H1 (cell line): Measurements from ENCODE around the gene TRABD2B. TPM values are rescaled to one million over a fixed set of nuclear protein-coding genes. Genes with fewer than 3 reads are reported as not detected.

Experiments
- CTCF ChIA-PET: fragments of 300-600 bp; sonication (Branson Sonifier 250); formaldehyde crosslinking; loops from one replicate; lab custom pipeline; 2021; ENCODE audit not compliant: partially characterized antibody; lab: Charles Lee
- POLR2A ChIA-PET: fragments of 300-600 bp; sonication (Branson Sonifier 250); formaldehyde crosslinking; loops from one replicate; lab custom pipeline; 2021; ENCODE audit warnings: inconsistent platforms; ENCODE audit not compliant: partially characterized antibody; lab: Charles Lee
- DNase-seq, 2 experiments: peaks; one replicate each; pipeline versions ENCODE4 v3.0.0 to v3.0.0-alpha.2; 2010 to 2022; ENCODE audit warnings: low spot score in 2 of 2, low read depth in 1 of 2, mixed read lengths in 1 of 2
- FAIRE-seq: peaks from 2 replicates; lab custom pipeline; 2011; peaks lifted over from hg19 to GRCh38; lab: Jason Lieb, UNC
- H2AFZ ChIP-seq: 2 replicates; pipeline ENCODE4 v1.8.1; 2012; ENCODE audit warnings: low read length, inconsistent platforms
- H2AK5ac ChIP-seq: 2 replicates; pipeline ENCODE4 v1.6.1; 2013; ENCODE audit warnings: low read depth, low read length
- H2BK120ac ChIP-seq: replicated peaks from 2 replicates; pipeline ENCODE3; 2013; ENCODE audit warnings: low read depth, low read length, inconsistent platforms
- H2BK12ac ChIP-seq: 2 replicates; pipeline ENCODE4 v1.6.1; 2013; ENCODE audit warnings: low read depth, low read length
- H2BK15ac ChIP-seq: 2 replicates; pipeline ENCODE4 v1.6.1; 2013; ENCODE audit warnings: low read length
- H2BK20ac ChIP-seq: 2 replicates; pipeline ENCODE4 v1.6.1; 2013; ENCODE audit warnings: low read length
- H2BK5ac ChIP-seq: 2 replicates; pipeline ENCODE4 v1.6.1; 2013; ENCODE audit warnings: low read depth, low read length
- H3K14ac ChIP-seq: 2 replicates; pipeline ENCODE4 v1.6.1; 2013; ENCODE audit warnings: inconsistent platforms; ENCODE audit not compliant: insufficient read length
- H3K18ac ChIP-seq: 2 replicates; pipeline ENCODE4 v1.6.1; 2013; ENCODE audit warnings: low read length; ENCODE audit errors: extremely low read depth
- H3K23ac ChIP-seq: 2 replicates; pipeline ENCODE4 v1.6.1; 2013; ENCODE audit warnings: inconsistent platforms; ENCODE audit not compliant: insufficient read length
- H3K23me2 ChIP-seq: 2 replicates; pipeline ENCODE4 v1.6.1; 2013; ENCODE audit warnings: low read depth, low read length
- H3K27ac ChIP-seq: 2 replicates; pipeline ENCODE4 v1.6.1; 2011; ENCODE audit warnings: low read depth, low read length, inconsistent platforms
- H3K27me3 ChIP-seq, 4 experiments: replicated peaks in 1 of 4; 1 replicate in 1 of 4; 2 replicates in 3 of 4; pipeline versions ENCODE4 v1.6.1 to v1.8.1; 2011 to 2013; ENCODE audit warnings: low read length in 3 of 4, mild to moderate bottlenecking in 3 of 4, inconsistent platforms in 2 of 4, mixed read lengths in 2 of 4, moderate library complexity in 1 of 4; ENCODE audit not compliant: control insufficient read depth in 3 of 4, insufficient read depth in 3 of 4; ENCODE audit errors: extremely low read depth in 1 of 4
- H3K36me3 ChIP-seq, 4 experiments: 2 replicates each; pipeline versions ENCODE4 v1.6.1 to v1.8.1; 2011 to 2013; ENCODE audit warnings: mild to moderate bottlenecking in 4 of 4, low read length in 3 of 4, moderate library complexity in 2 of 4, control low read depth in 1 of 4, inconsistent platforms in 1 of 4; ENCODE audit not compliant: insufficient read depth in 4 of 4, control insufficient read depth in 2 of 4
- H3K4ac ChIP-seq: replicated peaks from 2 replicates; pipeline ENCODE3; 2013; ENCODE audit warnings: low read length, low read depth, mixed read lengths, inconsistent platforms; ENCODE audit not compliant: insufficient read length
- H3K4me1 ChIP-seq, 4 experiments: replicated peaks in 1 of 4; 1 replicate in 1 of 4; 2 replicates in 3 of 4; pipeline versions ENCODE4 v1.6.1 to v1.8.1; 2011 to 2013; ENCODE audit warnings: low read length in 3 of 4, inconsistent platforms in 2 of 4, mixed read lengths in 1 of 4; ENCODE audit not compliant: insufficient read depth in 4 of 4, control insufficient read depth in 3 of 4
- H3K4me2 ChIP-seq, 2 experiments: 2 replicates each; pipeline versions ENCODE4 v1.6.1 to v1.8.1; 2011 to 2013; ENCODE audit warnings: low read depth in 2 of 2, low read length in 2 of 2, control low read depth in 1 of 2, inconsistent platforms in 1 of 2, mild to moderate bottlenecking in 1 of 2; ENCODE audit not compliant: insufficient read depth in 1 of 2
- H3K4me3 ChIP-seq, 4 experiments: fragments of 200-600, 300-600 bp in 1 of 4; sonication (generic), shearing (Covaris generic), sonication (Bioruptor Twin) in 1 of 4; 2 replicates each; pipeline versions ENCODE4 v1.5.1 to v1.8.1; 2011 to 2016; ENCODE audit warnings: low read length in 4 of 4, low read depth in 3 of 4, control low read depth in 2 of 4, inconsistent platforms in 2 of 4, mild to moderate bottlenecking in 2 of 4, mixed read lengths in 1 of 4, moderate library complexity in 1 of 4; ENCODE audit not compliant: insufficient read depth in 2 of 4; ENCODE audit errors: extremely low read depth in 1 of 4
- H3K56ac ChIP-seq: replicated peaks from 2 replicates; pipeline ENCODE3; 2013; ENCODE audit warnings: low read depth, mild to moderate bottlenecking, mixed read lengths, low read length, inconsistent platforms; ENCODE audit not compliant: insufficient read length
- H3K79me1 ChIP-seq: 2 replicates; pipeline ENCODE4 v1.6.1; 2013; ENCODE audit warnings: low read depth, low read length, control low read depth
- H3K79me2 ChIP-seq, 2 experiments: 2 replicates each; pipeline versions ENCODE4 v1.6.1 to v1.8.1; 2012 to 2013; ENCODE audit warnings: low read length in 2 of 2, mild to moderate bottlenecking in 2 of 2, inconsistent platforms in 1 of 2; ENCODE audit not compliant: insufficient read depth in 2 of 2, control insufficient read depth in 1 of 2
- H3K9ac ChIP-seq, 4 experiments: replicated peaks in 1 of 4; 1 replicate in 1 of 4; 2 replicates in 3 of 4; pipeline versions ENCODE4 v1.6.1 to v1.8.1; 2011 to 2013; ENCODE audit warnings: low read depth in 3 of 4, low read length in 3 of 4, control low read depth in 2 of 4, mild to moderate bottlenecking in 2 of 4, moderate library complexity in 2 of 4, inconsistent platforms in 1 of 4; ENCODE audit errors: extremely low read depth in 1 of 4
- H3K9me3 ChIP-seq, 2 experiments: 2 replicates each; pipeline versions ENCODE4 v1.6.1 to v1.8.1; 2012 to 2013; ENCODE audit warnings: mild to moderate bottlenecking in 2 of 2, moderate library complexity in 2 of 2, control low read depth in 1 of 2, inconsistent platforms in 1 of 2, low read depth in 1 of 2, low read length in 1 of 2, mixed read lengths in 1 of 2; ENCODE audit not compliant: insufficient read depth in 2 of 2
- H4K20me1 ChIP-seq, 2 experiments: replicated peaks in 1 of 2; 2 replicates each; pipeline versions ENCODE3 to v1.8.1; 2011 to 2013; ENCODE audit warnings: inconsistent platforms in 2 of 2, low read length in 2 of 2, mild to moderate bottlenecking in 1 of 2; ENCODE audit not compliant: insufficient read depth in 2 of 2, control insufficient read depth in 1 of 2
- H4K5ac ChIP-seq: 2 replicates; pipeline ENCODE4 v1.6.1; 2013; ENCODE audit warnings: low read length, low read depth, mixed read lengths, inconsistent platforms; ENCODE audit not compliant: insufficient read length
- H4K8ac ChIP-seq: 2 replicates; pipeline ENCODE4 v1.8.0; 2013; ENCODE audit warnings: mild to moderate bottlenecking, moderate library complexity, low read length, inconsistent platforms; ENCODE audit not compliant: insufficient read depth; ENCODE audit errors: extremely low read depth
- H4K91ac ChIP-seq: replicated peaks from 2 replicates; pipeline ENCODE3; 2013; ENCODE audit warnings: low read length, mixed read lengths, inconsistent platforms; ENCODE audit not compliant: insufficient read length
- CEBPB ChIP-seq: IDR thresholded peaks from 2 replicates; pipeline ENCODE4 v1.6.1; 2012; ENCODE audit warnings: low read depth, low read length
- E2F6 ChIP-seq: IDR thresholded peaks from 2 replicates; pipeline ENCODE4 v1.6.1; 2012; ENCODE audit warnings: inconsistent platforms
- KDM5A ChIP-seq: fragments of 200-600 bp; IDR thresholded peaks from 2 replicates; pipeline ENCODE4 v1.7.1; 2012; ENCODE audit warnings: mild to moderate bottlenecking, low read length, inconsistent platforms, mixed read lengths
- WGBS, 2 experiments: shearing (Covaris generic) in 1 of 2; methylation state at CpG; one replicate each; pipeline versions ENCODE4 v1.1.6 to v1.1.7; 2013 to 2015; ENCODE audit warnings: low lambda C conversion rate in 2 of 2, mixed read lengths in 2 of 2, inconsistent platforms in 1 of 2, low coverage in 1 of 2, missing lambda C conversion rate in 1 of 2; ENCODE audit not compliant: insufficient replicate concordance in 2 of 2, insufficient coverage in 1 of 2, insufficient read length in 1 of 2; ENCODE audit errors: extremely low coverage in 1 of 2, missing lambda C conversion rate in 1 of 2; 5-methylcytosine and 5-hydroxymethylcytosine counted together
- polyA plus RNA-seq, 7 experiments: library from polyadenylated mRNA; depleted of rRNA in 3 of 7; stranded (reverse) in 5 of 7; unstranded in 2 of 7; fragments of >200 nt in 5 of 7; fragments of 200-250 nt in 2 of 7; gene quantifications; 1 replicate in 5 of 7; 2 replicates in 1 of 7; 4 replicates in 1 of 7; pipeline versions ENCODE4 v1.2.1 to v1.2.3, GENCODE V29; 2011 to 2013; ENCODE audit warnings: missing spikeins in 2 of 7, mixed read lengths in 2 of 7
- total RNA-seq: library from RNA; stranded (reverse); fragmentation: NEBNext Ultra II Directional; extraction: Animal tissue kit (Norgen Biotek cat#: 25700); gene quantifications from 2 replicates; pipeline ENCODE4 v1.2.1, GENCODE V29; 2021

The TRABD2B gene
- total and polyA plus RNA-seq, 2 of the 8 experiments (the other 6 are each of a cell fraction or from before 2014, with no cell fraction given) = 0.95 to 3.4 TPM

DNA sequence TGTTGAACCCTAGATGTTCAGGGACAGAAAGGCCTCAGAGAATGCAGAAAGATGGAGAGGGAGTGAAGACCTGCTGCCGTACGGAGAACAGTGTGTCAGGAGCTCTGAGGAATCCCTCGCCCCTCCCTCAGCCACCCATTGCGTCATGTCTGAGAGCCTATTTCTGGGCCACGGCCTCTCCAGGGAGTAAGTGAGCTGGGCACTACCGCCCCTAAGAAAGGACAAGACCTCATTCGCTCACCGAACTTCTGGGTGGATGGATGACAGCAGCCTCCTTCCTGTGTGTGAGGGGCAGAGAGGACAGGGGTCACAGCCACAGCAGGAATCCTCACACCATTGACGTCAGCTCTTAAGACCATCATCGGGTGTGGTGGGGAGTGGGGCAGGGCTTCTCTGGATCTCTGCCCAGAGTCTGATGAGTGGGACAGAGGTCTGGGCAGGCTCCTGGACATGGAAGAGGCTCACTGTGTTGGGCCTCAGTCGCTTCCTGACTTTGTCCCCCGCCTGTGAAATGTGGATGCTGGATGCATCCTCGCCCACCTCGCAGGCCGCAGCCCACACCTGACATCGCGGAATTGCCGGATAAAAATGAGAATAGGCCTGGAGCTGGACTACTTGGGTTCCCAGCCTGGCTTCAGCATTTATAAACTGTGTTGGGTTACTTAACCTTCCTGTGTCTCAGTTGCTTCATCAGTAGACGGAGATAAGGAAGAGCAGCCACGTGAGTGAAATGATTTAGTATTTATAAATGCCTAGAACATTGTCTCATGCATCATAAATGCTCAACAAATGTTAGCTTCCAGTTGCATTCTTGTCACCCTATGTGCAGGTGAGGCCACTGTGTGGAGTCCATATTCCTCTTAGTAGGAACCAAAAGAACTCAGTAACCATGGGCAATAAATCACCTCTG is 238.6 kb downstream of the TRABD2B start:
- no peak for TF ChIP-seq E2F6
- TF ChIP-seq CEBPB = peak; percentile 24; the same call in 1 of the 2 replicates
- no peak for TF ChIP-seq KDM5A
- Histone ChIP-seq H2BK15ac (no peak overlapping the region), H2BK20ac (no peak overlapping the region), H3K4ac (no peak overlapping the region), H3K9me3 (no peaks in the 10 kb centered on the region), H3K18ac (no peak overlapping the region), H2BK5ac (no peak overlapping the region), H4K20me1 (no peaks in the 10 kb centered on the region), H3K79me2 (no peaks in the 10 kb centered on the region), H2BK12ac (no peak overlapping the region), H3K56ac (no peak overlapping the region), H2BK120ac (no peak overlapping the region), H2AFZ (no peak overlapping the region), H3K27ac (no peak overlapping the region), H4K5ac (no peak overlapping the region), H4K8ac (no peak overlapping the region), H2AK5ac (no peak overlapping the region), H3K14ac (no peak overlapping the region), H3K27me3 (no peaks in the 10 kb centered on the region), H3K9ac (no peak overlapping the region), H4K91ac (no peak overlapping the region), H3K23me2 (no peaks in the 10 kb centered on the region), H3K23ac (no peak overlapping the region), H3K4me2 (no peak overlapping the region), H3K79me1 (no peaks in the 10 kb centered on the region), H3K4me3 (no peak overlapping the region), H3K4me1 (no peaks in the 10 kb centered on the region), H3K36me3 (no peaks in the 10 kb centered on the region)
- CTCF ChIA-PET = interaction anchor here (0.7 to 3.9 kb wide), 7 partner anchors 16 to 229 kb away, joined by 3 to 13 read pairs (median 5); no protein-coding TSS in a partner anchor
- 85% methylated on average over 19 of the region's 20 CpGs; no CpG with 5 or more reads in 1 of the 2 experiments for WGBS, 2 experiments
- POLR2A ChIA-PET = interaction anchor here (1.1 kb wide), 1 partner anchor 268 kb away, joined by 3 read pairs; no protein-coding TSS in a partner anchor
- FAIRE-seq (no peak), DNase-seq (peak in 1 of 2 experiments; percentile 37)
